ENCODE results near the gene ETV1. TPM values are rescaled to one million over a fixed set of nuclear protein-coding genes. Genes with fewer than 3 reads are reported as not detected.

Gene ETV1
- total and polyA plus RNA-seq, 9 of the 15 experiments (the other 6 are each of a cell fraction or from before 2014, with no cell fraction given) = 7.2 to 27.4 (median 14.0) TPM

DNA sequence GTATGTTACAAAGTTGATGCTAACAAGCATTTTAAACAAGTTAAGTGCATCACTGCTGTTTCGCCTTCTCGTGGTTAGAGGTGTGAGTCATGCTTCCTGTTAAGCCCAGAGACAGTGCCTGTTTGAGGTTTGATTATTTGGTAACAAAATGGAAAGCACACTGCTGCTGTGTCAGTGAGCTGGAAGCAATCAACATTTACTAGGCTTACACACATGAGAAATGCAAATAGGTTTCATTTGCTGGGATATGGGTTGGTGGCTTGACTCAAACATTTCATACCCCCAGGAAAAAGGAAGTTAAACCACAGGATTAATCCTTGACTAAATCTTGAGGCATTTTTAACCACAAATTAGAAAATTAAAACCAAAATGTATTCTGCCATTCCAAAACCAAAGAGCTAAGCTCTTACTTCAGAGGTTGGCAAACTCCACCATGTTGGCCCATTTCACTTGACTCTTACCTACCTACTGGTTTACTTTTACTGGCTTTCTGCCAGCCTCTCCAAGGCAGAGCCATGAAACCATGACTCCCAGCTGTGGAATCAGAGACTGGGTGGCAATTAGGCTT is 139.2 kb downstream of the ETV1 start (continued):
- TF ChIP-seq AFF4 (CRISPR knock-in tag; IDR thresholded peaks at IDR 0.05) (no peak), ZKSCAN3 (CRISPR knock-in tag; IDR thresholded peaks at IDR 0.05) (no peak), ATF1 (CRISPR knock-in tag; IDR thresholded peaks at IDR 0.05) (no peak), ATF1 (tag; IDR thresholded peaks at IDR 0.05) (no peak), GABPB1 (CRISPR knock-in tag; IDR thresholded peaks at IDR 0.05) (peak; percentile 46; the same call in 1 of the 2 replicates), PRMT5 (CRISPR knock-in tag; IDR thresholded peaks at IDR 0.05) (no peak), ZNF384 (IDR thresholded peaks at IDR 0.05; ENCODE audit: low read depth, low read length) (no peak), CBFA2T3 (IDR thresholded peaks at IDR 0.05) (peak; percentile 54), TRIM25 (IDR thresholded peaks at IDR 0.05; ENCODE audit: borderline replicate concordance) (no peak), HOMEZ (CRISPR knock-in tag; IDR thresholded peaks at IDR 0.05) (no peak), L3MBTL2 (IDR thresholded peaks at IDR 0.05) (peak; percentile 62; the same call in 1 of the 2 replicates), ZC3H11A (IDR thresholded peaks at IDR 0.05; ENCODE audit: low read depth, low read length) (no peak), NFIC (IDR thresholded peaks at IDR 0.05) (peak; percentile 74), HMG20B (CRISPR knock-in tag; IDR thresholded peaks at IDR 0.05) (no peak), POLR2AphosphoS2 (IDR thresholded peaks at IDR 0.05; ENCODE audit: low read length) (no peak), ETV5 (CRISPR knock-in tag; IDR thresholded peaks at IDR 0.05; ENCODE audit: low read depth) (peak; percentile 90), RFX1 (IDR thresholded peaks at IDR 0.05) (no peak), RBM15 (IDR thresholded peaks at IDR 0.05; ENCODE audit: insufficient read depth, low read length) (no peak), POLR2A (conservative IDR thresholded peaks at IDR 0.05) (no peak), TAF15 (IDR thresholded peaks at IDR 0.05; ENCODE audit: low read depth, low read length) (no peak)
